Gastroesophageal sphincter (tissue), 3 donors: ENCODE data around the gene ZNF215.

Experiments
- CTCF ChIP-seq, 4 experiments: fragments of 200-600 bp in 2 of 4; fragments of 450-650 bp in 2 of 4; sonication (generic) in 1 of 4; IDR thresholded peaks; one replicate each; pipeline ENCODE4 v1.5.1; 2017 to 2019; ENCODE audit warnings: antibody characterized with exemption in 4 of 4, mild to moderate bottlenecking in 2 of 4, moderate library complexity in 2 of 4
- EP300 ChIP-seq: sonication (generic); formaldehyde crosslinking; IDR thresholded peaks from one replicate; pipeline ENCODE4 v1.6.1; 2017; ENCODE audit warnings: antibody characterized with exemption, mild to moderate bottlenecking
- POLR2A ChIP-seq, 2 donors: fragments of 450-650 bp; IDR thresholded peaks; one replicate each; pipeline ENCODE4 v1.6.1; 2017; ENCODE audit warnings: antibody characterized with exemption in 2 of 2, mild to moderate bottlenecking in 2 of 2, moderate library complexity in 1 of 2
- POLR2AphosphoS5 ChIP-seq: sonication (generic); formaldehyde crosslinking; IDR thresholded peaks from one replicate; pipeline ENCODE4 v1.6.1; 2017; ENCODE audit warnings: antibody characterized with exemption

GRCh38 chr11:6892400-6892799 is 33.8 kb upstream of the ZNF215 start, which contains the start of gene OR2D2:
- TF ChIP-seq CTCF (IDR thresholded peaks at IDR 0.05) (no peak), POLR2A (IDR thresholded peaks at IDR 0.05) (no peak), EP300 (no peak), POLR2AphosphoS5 (no peak)
